GM12878 (cell line): ENCODE data around the gene WASHC1. TPM values are rescaled to one million over a fixed set of nuclear protein-coding genes. Genes with fewer than 3 reads are reported as not detected.
"Not testable (repeated sequence)": the region's sequence is repeated elsewhere in the genome, so short reads cannot be mapped to it uniquely, and the experiment has no call there.

Experiments
- ATAC-seq: fragments of 200-7000 bp; cut with Tn5 transposase; 3 replicates; pipeline ENCODE4 v1.9.1; 2020; ENCODE audit warnings: mild to moderate bottlenecking, moderate library complexity
- BruUV-seq: library from RNA; stranded (reverse); fragments of 400-500 nt; replicated peaks from 2 replicates; lab custom pipeline; 2021; lab: Mats Ljungman, UMichigan
- CTCF ChIA-PET: fragments of 300-600 bp; sonication (Branson Sonifier 250); formaldehyde crosslinking; extraction: SDS; loops from one replicate; lab custom pipeline; 2021; ENCODE audit warnings: inconsistent platforms; lab: Yijun Ruan, JAX
- POLR2A ChIA-PET: fragments of 350-600 bp; formaldehyde crosslinking; extraction: SDS; loops from one replicate; lab custom pipeline; 2021; ENCODE audit warnings: inconsistent platforms; lab: Charles Lee
- RAD21 ChIA-PET: fragments of 300-600 bp; sonication (Branson Sonifier 250); formaldehyde crosslinking; loops from one replicate; lab custom pipeline; 2023; ENCODE audit warnings: antibody characterized with exemption; ENCODE audit not compliant: unreplicated experiment; lab: Charles Lee
- SMC1A ChIA-PET: fragments of 300-600 bp; sonication (Branson Sonifier 250); formaldehyde crosslinking; loops from one replicate; lab custom pipeline; 2023; ENCODE audit not compliant: unreplicated experiment, uncharacterized antibody; lab: Charles Lee
- DNase-seq: peaks from one replicate; pipeline ENCODE4 v3.0.0-alpha.2; 2011; ENCODE audit warnings: low read depth, low spot score
- FAIRE-seq: peaks from 3 replicates; lab custom pipeline; 2011; peaks lifted over from hg19 to GRCh38; lab: Jason Lieb, UNC
- H2AFZ ChIP-seq: 2 replicates; pipeline ENCODE4 v1.6.0; 2011; ENCODE audit warnings: low read depth, low read length, control low read depth; ENCODE audit not compliant: control insufficient read depth
- H3K27ac ChIP-seq: 2 replicates; pipeline ENCODE4 v1.5.1; 2011; ENCODE audit warnings: control low read depth; ENCODE audit not compliant: control insufficient read depth, insufficient read depth
- H3K27me3 ChIP-seq, 2 experiments: replicated peaks in 1 of 2; 2 replicates each; pipeline versions ENCODE4 v1.6.0 to v1.6.1; 2011; ENCODE audit warnings: low read length in 1 of 2; ENCODE audit not compliant: control insufficient read depth in 2 of 2, insufficient read depth in 2 of 2
- H3K36me3 ChIP-seq, 2 experiments: 2 replicates each; pipeline ENCODE4 v1.5.1; 2011; ENCODE audit warnings: low read length in 1 of 2; ENCODE audit not compliant: control insufficient read depth in 2 of 2, insufficient read depth in 2 of 2
- H3K4me1 ChIP-seq: 2 replicates; pipeline ENCODE4 v1.6.1; 2011; ENCODE audit warnings: mild to moderate bottlenecking, low read length, moderate library complexity, mixed read lengths; ENCODE audit not compliant: control insufficient read depth, insufficient read depth
- H3K4me2 ChIP-seq: 2 replicates; pipeline ENCODE4 v1.6.0; 2011; ENCODE audit warnings: control low read depth; ENCODE audit not compliant: control insufficient read depth, insufficient read depth
- H3K4me3 ChIP-seq: fragments of 200-600 bp; sonication (generic); 2 replicates; pipeline ENCODE4 v1.5.1; 2016
- H3K79me2 ChIP-seq: 2 replicates; pipeline ENCODE4 v1.6.0; 2011; ENCODE audit warnings: low read length; ENCODE audit not compliant: control insufficient read depth, insufficient read depth
- H3K9ac ChIP-seq: 2 replicates; pipeline ENCODE4 v1.8.0; 2011; ENCODE audit warnings: low read length, control low read depth, mixed read lengths; ENCODE audit not compliant: control insufficient read depth, insufficient read depth
- H3K9me3 ChIP-seq: replicated peaks from 3 replicates; pipeline ENCODE4 v1.5.1; 2011; ENCODE audit warnings: mild to moderate bottlenecking, low read length; ENCODE audit not compliant: control insufficient read depth, insufficient read depth
- H4K20me1 ChIP-seq: 2 replicates; pipeline ENCODE4 v1.6.0; 2011; ENCODE audit not compliant: control insufficient read depth, insufficient read depth
- WGBS: methylation state at CpG from one replicate; pipeline ENCODE4 v1.1.6; 2016; ENCODE audit warnings: low lambda C conversion rate; ENCODE audit not compliant: insufficient replicate concordance, insufficient coverage; ENCODE audit errors: missing lambda C conversion rate; 5-methylcytosine and 5-hydroxymethylcytosine counted together
- in situ Hi-C: fragments of 300-500 bp; cut with MboI; formaldehyde crosslinking; loops from 9 replicates; pipeline ENCODE4 v1.14.3; 2018; ENCODE audit warnings: mixed read lengths
- intact Hi-C: fragments of 100-400 bp; cut with micrococcal nuclease; formaldehyde crosslinking; loops from one replicate; pipeline ENCODE4 v1.14.2; 2022; ENCODE audit not compliant: unreplicated experiment
- polyA plus RNA-seq, 11 experiments: library from polyadenylated mRNA; depleted of rRNA in 4 of 11; unstranded in 6 of 11; stranded (reverse) in 5 of 11; fragments of >200 nt; fragmentation: Nextera tagmentation in 4 of 11; fragmentation: Illumina TruSeq in 1 of 11; extraction: Ambion mirVana in 4 of 11; extraction: Trizol in 1 of 11; gene quantifications; 1 replicate in 1 of 11; 2 replicates in 10 of 11; pipeline versions ENCODE4 v1.2.1 to v1.2.3, GENCODE V29; 2011 to 2016; ENCODE audit warnings: inconsistent platforms in 2 of 11, missing spikeins in 2 of 11, low read depth in 1 of 11
- total RNA-seq, 4 experiments: library from RNA; depleted of rRNA in 3 of 4; stranded (reverse); fragments of >200 nt in 3 of 4; fragmentation: Illumina TruSeq in 1 of 4; extraction: Trizol in 1 of 4; gene quantifications; 2 replicates each; pipeline versions ENCODE4 v1.2.1 to v1.2.3, GENCODE V29; 2013 to 2021

The WASHC1 gene
- total and polyA plus RNA-seq, 10 of the 15 experiments (the other 5 are each of a cell fraction or from before 2014, with no cell fraction given): 0.19 to 15.5 (median 6.4) TPM

DNA sequence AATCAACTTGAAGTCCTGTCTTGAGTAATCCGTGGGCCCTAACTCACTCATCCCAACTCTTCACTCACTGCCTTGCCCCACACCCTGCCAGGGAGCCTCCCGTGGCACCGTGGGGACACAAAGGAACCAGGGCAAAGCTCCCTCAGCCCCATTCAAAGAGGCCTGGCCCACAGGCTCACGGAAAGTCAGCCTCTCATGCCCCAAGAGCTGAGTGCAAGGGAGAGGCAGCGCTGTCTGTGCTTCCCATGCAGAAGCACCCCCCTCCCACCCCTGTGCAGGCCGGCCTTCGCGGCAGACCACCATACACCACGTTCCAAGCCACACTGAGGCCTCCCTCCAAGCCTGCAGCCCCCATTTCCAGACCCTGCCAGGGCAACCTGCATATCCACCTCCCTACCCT is 7.6 kb downstream of the WASHC1 start:
- H3K27ac ChIP-seq, FAIRE-seq, H3K36me3 ChIP-seq, ATAC-seq, H3K9me3 ChIP-seq, H3K4me3 ChIP-seq, H3K27me3 ChIP-seq, H3K79me2 ChIP-seq, intact Hi-C loops, H3K4me2 ChIP-seq, H2AFZ ChIP-seq, RAD21 ChIA-PET, SMC1A ChIA-PET, H4K20me1 ChIP-seq, in situ Hi-C loops, CTCF ChIA-PET, POLR2A ChIA-PET, DNase-seq, H3K9ac ChIP-seq, H3K4me1 ChIP-seq: not testable (repeated sequence)
- 91% methylated on average over 3 of the region's 9 CpGs for WGBS
- BruUV-seq: TSS peak; percentile 61

GRCh38 chr9:16875-17274 is 12.4 kb downstream of the WASHC1 start:
- intact Hi-C loops, H3K9ac ChIP-seq, H3K27me3 ChIP-seq, RAD21 ChIA-PET, ATAC-seq, H3K9me3 ChIP-seq, DNase-seq, H3K36me3 ChIP-seq, CTCF ChIA-PET, H4K20me1 ChIP-seq, BruUV-seq, H3K4me3 ChIP-seq, H3K79me2 ChIP-seq, H2AFZ ChIP-seq, H3K4me1 ChIP-seq, H3K27ac ChIP-seq, H3K4me2 ChIP-seq, in situ Hi-C loops, SMC1A ChIA-PET, FAIRE-seq, POLR2A ChIA-PET: not testable (repeated sequence)
- 97% methylated on average over 5 of the region's 6 CpGs for WGBS

- ATAC-seq, H3K79me2 ChIP-seq, SMC1A ChIA-PET, in situ Hi-C loops, intact Hi-C loops, DNase-seq, H3K36me3 ChIP-seq, H3K9ac ChIP-seq, H3K4me1 ChIP-seq, H4K20me1 ChIP-seq, POLR2A ChIA-PET, H3K4me3 ChIP-seq, H3K27me3 ChIP-seq, H2AFZ ChIP-seq, RAD21 ChIA-PET, H3K4me2 ChIP-seq, CTCF ChIA-PET, FAIRE-seq, H3K9me3 ChIP-seq, H3K27ac ChIP-seq: not testable (repeated sequence)
- 75% methylated on average over 7 of the region's 10 CpGs for WGBS
- BruUV-seq: TSS peak; percentile 60
Observed at GRCh38 chr9:14129-14809, 15.0 kb downstream of the WASHC1 start.
